H1 (cell line): ENCODE results near the gene MICU1. TPM values are rescaled to one million over a fixed set of nuclear protein-coding genes. Genes with fewer than 3 reads are reported as not detected.
A peak's percentile ranks its signal among the peaks of the same experiment; 100 is the strongest.

Experiments used
- polyA plus RNA-seq, 7 experiments: library from polyadenylated mRNA; depleted of rRNA in 3 of 7; stranded (reverse) in 5 of 7; unstranded in 2 of 7; fragments of >200 nt in 5 of 7; fragments of 200-250 nt in 2 of 7; gene quantifications; 1 replicate in 5 of 7; 2 replicates in 1 of 7; 4 replicates in 1 of 7; pipeline versions ENCODE4 v1.2.1 to v1.2.3, GENCODE V29; 2011 to 2013; ENCODE audit warnings: missing spikeins in 2 of 7, mixed read lengths in 2 of 7
- total RNA-seq: library from RNA; stranded (reverse); fragmentation: NEBNext Ultra II Directional; extraction: Animal tissue kit (Norgen Biotek cat#: 25700); gene quantifications from 2 replicates; pipeline ENCODE4 v1.2.1, GENCODE V29; 2021
- TF ChIP-seq, protein P1 (sequence below), 3 experiments: IDR thresholded peaks; 1 replicate in 2 of 3; 2 replicates in 1 of 3; pipeline versions ENCODE4 v1.5.1 to v1.6.1; 2011; ENCODE audit warnings: low read length in 3 of 3, mild to moderate bottlenecking in 3 of 3, inconsistent platforms in 2 of 3, low read depth in 1 of 3, moderate library complexity in 1 of 3; ENCODE audit not compliant: insufficient read depth in 1 of 3; ENCODE audit errors: control extremely low read depth in 1 of 3

MICU1 gene
- total and polyA plus RNA-seq, 2 of the 8 experiments (the other 6 are each of a cell fraction or from before 2014, with no cell fraction given), result 18.0 to 36.7 TPM

DNA sequence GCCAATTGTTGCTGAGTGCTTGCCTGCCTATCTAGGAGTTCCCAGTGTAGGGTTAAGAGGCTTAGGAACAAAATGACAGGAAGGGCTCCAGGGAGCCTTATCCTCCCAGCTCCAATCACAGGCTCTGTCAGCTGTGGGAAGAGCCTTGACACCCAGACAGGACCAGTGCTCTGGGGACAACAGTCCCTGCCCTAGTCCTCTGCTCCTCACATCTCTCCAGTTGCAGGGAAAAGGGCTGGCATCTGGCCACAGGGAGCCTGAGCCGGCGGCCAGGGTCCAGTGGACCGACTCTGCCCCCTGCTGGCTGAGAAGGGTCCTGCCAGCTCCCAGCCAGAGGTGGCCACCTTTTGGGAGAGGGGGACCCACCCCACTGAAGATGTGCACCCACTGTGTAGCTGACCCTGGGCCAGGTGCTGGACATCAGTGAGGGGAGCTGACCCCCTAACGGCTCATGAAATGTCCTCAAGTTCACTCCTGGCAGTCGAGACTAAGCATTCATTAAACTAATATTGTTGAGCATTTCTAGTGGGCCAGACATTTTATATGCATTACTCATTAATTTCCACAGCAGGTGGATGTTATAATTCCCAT, 288.7 kb downstream of the MICU1 start (continued):
- TF ChIP-seq, protein P1, sequence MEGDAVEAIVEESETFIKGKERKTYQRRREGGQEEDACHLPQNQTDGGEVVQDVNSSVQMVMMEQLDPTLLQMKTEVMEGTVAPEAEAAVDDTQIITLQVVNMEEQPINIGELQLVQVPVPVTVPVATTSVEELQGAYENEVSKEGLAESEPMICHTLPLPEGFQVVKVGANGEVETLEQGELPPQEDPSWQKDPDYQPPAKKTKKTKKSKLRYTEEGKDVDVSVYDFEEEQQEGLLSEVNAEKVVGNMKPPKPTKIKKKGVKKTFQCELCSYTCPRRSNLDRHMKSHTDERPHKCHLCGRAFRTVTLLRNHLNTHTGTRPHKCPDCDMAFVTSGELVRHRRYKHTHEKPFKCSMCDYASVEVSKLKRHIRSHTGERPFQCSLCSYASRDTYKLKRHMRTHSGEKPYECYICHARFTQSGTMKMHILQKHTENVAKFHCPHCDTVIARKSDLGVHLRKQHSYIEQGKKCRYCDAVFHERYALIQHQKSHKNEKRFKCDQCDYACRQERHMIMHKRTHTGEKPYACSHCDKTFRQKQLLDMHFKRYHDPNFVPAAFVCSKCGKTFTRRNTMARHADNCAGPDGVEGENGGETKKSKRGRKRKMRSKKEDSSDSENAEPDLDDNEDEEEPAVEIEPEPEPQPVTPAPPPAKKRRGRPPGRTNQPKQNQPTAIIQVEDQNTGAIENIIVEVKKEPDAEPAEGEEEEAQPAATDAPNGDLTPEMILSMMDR (IDR thresholded peaks at IDR 0.05; ENCODE audit: control extremely low read depth in 1 of 3, insufficient read depth in 1 of 3, low read depth in 1 of 3, low read length in 3 of 3), result peak in 2 of 3 experiments; percentile 92 to 93; a peak in 3 of 4 replicates
